IPS-NIHi7 (cell line): ENCODE results near the gene ADGRG7.
"Not testable (repeated sequence)": the region's sequence is repeated elsewhere in the genome, so short reads cannot be mapped to it uniquely, and the experiment has no call there.

Experiments used
- DNase-seq: peaks from one replicate; pipeline ENCODE4 v3.0.0; 2012; ENCODE audit warnings: mixed read lengths; ENCODE audit errors: extremely low spot score

Gene ADGRG7

DNA sequence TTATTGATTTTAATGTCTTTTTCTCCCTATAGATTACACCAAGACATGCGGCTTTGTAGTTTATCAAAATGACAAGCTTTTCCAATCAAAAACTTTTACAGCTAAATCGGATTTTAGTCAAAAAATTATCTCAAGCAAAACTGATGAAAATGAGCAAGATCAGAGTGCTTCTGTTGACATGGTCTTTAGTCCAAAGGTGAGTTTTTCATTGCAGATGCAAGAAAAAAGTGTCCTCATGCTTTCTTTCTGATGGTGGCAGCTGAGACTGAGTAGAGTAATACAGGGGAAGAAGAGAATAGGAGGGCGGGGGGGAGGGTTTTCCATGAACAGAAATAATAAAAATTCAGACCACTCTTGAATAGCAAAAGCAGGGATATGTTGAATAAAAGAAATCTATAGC, 36.5 kb downstream of the ADGRG7 start:
- DNase-seq, result no peak

DNA sequence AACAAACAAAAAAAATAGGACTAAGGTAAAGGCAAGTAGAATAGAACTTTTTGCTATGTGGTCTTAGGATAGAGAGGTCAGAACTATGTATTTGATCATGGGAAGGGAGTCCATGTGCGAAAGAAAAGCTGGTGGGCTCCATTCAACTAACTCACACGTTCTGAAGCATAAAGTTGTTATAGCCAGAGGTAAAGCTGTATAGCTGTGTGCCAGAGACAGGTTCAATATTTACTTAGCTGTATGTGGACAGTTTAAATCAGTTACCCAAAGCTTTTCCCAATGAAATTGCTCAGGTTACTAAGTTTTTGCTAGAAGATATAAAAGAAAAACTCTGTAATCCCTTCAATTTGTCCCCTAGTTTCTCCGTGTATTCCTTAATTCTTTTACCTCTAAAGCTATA, 37.8 kb downstream of the ADGRG7 start:
- DNase-seq, result no peak

DNA sequence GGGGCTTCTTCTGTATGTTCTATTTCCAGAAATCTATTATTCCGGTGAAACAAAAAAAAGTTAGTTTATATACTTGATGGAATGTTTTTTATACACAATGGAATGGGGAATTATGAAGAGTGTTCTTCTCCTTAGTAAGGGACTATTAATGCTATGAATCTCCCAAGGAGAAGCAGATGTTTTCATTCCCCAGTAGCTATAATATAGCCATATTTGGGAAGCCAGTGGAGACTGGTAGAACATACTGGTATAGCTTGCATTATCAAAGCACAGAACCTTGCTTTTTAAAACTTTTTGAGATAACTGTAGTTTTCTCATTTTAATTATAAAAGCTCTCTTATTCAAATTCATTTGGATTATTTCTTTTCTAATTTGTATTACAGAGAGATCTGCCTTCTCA, 38.3 kb downstream of the ADGRG7 start:
- DNase-seq, result no peak

DNA sequence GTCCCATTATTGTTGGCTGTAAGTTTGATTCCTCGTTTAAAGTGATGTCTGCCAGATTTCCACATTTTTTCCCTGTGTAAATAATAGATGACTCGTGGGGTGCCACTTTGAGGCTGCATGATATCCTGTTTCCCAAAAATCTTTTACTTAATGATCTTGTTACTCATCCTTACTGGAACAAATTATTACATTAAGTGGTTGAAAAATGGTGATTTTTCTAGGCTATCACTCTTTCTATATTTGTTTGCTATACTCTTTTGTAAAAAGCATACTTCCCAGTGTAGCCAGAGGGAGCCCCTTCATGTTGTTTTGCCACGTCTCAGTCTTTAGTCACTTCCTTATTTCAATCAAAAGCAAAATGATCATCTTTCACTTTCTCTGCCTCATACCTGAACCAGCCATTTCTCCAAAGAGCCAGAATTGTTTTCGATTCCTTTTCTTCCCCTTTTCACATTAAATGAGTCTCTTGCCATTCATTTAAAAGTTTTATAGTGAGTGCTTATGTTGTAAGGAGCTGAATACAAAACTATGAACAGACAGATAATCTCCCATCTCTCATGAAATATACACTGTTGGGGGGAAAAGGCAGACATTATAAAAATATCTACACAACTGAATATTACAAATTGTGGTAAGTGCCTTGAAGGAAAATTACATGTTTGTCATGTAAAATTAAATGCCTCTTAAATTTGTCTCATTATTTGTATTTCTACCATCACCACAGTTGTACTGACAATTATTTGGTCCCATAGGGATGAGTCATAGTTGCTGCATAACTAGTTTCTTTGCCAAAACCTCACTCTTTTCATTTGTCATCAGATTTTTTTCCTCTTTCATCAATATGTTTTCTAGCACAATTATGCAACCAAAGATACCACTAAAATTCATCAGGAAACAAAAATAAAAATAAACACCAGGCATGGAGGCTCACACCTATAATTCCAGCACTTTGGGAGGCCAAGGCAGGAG, 41.5 kb downstream of the ADGRG7 start:
- DNase-seq, result no peak

DNA sequence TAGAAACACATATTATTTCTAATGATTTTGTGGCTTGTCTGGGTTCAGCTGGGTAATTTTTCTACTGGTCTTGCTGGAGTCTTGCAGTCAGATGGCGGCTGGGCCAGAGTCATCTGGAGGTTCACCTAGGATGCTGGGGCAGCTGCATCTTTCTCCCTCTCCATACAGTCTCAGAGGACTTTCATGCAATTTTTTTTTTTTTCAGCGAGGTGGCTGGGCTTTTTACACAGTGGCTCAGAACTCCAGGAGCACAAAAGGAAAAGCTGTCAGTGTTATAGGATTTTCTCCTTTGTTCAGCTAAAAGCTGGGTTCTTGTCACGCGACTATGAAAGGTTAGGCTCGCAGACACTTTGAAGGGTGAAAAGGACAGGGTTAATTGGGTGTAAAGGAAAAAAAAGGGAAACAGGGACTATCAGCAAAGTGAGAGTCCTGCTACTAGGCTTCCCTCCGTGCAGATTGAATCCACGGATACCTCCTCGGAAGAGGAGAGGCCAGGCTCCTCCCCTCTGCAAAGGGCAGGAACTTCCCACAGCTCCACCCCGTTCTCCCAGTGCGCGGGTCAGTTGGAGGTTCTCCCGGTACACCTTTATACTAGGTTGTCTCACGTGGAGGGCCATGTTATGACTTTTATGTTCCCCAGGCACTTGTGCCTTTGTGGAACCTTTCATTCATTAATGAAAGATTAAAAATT, 44.3 kb downstream of the ADGRG7 start:
- no peak for DNase-seq

DNA sequence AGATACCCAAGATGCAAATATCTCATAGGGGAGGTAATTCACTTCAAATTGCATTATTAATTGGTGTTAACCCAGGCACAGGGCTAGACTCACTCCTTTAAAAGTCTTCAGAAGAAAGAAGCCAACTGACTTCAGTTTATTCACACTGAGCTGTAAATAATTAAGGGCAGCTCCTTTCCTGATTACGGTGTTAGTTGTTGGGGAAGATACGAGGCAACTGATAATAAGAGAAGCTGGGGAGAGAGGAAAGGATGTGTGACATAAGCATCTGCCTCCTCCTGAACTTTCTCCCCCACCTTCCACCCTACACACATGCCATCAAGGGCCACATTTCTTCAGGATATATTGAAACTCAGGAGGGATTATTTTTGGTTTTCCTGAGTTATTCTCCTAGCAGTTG, 47.5 kb downstream of the ADGRG7 start:
- DNase-seq, result no peak

DNA sequence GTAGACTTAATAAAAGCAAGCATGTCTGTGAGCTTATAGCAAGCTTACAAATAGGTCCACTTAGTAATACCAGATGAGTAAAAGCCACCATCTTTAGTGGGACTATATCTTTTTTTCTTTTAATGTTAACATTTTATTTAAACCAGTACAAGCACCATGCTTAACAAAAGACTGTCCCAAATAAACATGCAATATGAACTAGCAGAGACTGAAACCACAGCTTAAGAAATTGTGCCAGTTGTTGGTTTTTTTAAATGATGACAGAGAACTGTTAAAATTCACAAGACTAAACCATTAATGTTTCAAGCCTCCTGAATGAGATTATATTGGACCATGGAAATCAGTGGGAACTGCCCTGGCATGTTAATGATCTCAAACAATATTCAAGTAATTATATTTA, 51.9 kb downstream of the ADGRG7 start:
- not testable (repeated sequence) for DNase-seq

DNA sequence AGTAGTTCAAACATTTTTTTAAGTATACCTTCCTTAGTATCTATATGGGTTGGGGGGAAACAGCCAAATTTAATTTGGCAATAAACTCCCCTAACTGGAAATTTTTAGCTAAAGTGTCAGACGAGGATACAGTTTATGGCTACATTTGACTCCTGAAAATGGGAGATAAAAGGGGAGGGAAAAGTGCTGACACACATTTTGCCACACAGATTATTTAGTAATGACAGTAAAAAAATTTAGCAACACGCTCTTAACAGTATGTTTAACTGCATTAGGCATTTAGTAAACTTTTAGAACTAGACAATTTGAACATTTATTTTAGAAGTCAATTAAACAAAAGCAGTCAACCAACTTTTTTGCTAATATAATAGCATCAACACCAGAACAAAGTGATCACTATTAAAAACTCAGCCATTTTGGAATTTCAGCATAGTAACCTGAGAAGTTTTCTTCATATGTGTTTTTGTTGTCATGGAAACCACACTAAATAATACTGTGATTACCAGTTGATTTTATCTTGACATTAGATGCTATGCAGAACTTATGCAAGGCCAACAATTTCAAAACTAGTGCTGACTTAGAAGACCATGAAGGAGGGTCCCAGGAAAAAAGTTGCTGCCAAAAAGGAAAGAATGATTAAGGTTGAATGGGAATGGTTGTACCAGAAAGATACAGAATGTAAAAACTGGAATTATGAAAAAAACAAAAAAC, 52.9 kb downstream of the ADGRG7 start:
- no peak for DNase-seq

DNA sequence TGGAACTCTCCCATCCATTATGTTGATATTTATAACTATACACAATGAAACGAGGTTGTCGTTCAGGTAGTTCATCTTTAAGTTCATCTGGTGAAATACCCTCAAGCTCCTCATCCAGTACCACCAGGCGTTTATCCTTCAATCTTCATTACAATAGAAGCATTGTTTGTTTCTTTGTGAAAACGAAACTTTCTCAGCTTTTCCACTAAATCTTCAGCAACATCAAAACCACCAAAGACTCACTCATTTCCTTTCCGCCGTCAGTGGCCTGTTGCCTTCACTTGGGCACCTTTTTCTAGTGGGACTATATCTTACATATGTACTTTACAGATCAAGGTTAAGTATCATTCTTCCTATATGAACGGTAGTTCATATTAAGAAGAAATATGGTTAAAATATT, 55.8 kb downstream of the ADGRG7 start:
- DNase-seq, result no peak

DNA sequence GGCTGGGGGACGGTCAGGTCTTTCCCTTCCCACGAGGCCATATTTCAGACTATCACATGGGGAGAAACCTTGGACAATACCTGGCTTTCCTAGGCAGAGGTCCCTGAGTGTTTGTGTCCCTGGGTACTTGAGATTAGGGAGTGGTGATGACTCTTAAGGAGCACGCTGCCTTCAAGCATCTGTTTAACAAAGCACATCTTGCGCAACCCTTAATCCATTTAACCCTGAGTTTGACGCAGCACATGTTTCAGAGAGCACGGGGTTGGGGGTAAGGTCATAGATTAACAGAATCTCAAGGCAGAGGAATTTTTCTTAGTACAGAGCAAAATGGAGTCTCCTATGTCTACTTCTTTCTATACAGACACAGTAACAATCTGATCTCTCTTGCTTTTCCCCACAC, 57.3 kb downstream of the ADGRG7 start:
- not testable (repeated sequence) for DNase-seq

DNA sequence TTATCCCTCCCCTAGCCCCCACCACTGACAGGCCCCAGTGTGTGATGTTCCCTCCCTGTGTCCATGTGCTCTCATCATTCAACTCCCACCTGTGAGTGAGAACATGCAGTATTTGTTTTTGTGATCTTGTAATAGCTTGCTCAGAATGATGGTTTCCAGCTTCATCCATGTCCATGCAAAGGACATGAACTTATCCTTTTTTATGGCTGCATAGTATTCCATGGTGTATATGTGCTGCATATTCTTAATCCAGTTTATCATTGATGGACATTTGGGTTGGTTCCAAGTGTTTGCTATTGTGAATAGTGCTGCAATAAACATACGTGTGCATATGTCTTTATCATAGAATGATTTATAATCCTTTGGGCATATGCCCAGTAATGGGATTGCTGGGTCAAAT, 57.9 kb downstream of the ADGRG7 start:
- DNase-seq, result not testable (repeated sequence)

DNA sequence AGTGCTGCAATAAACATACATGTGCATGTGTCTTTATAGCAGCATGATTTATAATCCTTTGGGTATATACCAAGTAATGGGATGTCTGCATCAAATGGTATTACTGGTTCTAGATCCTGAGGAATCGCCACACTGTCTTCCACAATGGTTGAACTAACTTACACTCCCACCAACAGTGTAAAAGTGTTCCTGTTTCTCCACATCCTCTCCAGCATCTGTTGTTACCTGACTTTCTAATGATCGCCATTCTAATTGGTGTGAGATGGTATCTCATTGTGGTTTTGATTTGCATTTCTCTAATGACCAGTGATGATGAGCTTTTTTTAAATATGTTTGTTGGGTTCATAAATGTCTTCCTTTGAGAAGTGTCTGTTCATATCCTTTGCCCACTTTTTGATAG, 61.6 kb downstream of the ADGRG7 start:
- not testable (repeated sequence) for DNase-seq

DNA sequence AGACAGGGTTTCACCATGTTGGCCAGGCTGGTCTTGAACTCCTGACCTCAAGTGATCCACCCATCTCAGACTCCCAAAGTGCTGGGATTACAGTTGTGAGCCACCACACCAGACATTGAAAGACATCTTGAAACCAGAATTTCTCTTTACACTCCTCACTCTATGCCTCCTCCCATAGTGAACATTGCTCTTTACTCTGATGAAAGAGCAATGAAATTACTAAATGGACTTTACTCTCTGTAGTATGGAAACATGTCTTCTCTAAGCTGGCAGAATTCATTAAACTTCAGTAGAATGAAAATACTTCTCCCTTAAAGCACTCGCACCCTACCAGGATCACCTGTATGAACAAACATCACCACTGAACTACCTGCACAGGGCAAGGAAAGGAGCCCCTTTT, 72.1 kb downstream of the ADGRG7 start:
- DNase-seq, result no peak

DNA sequence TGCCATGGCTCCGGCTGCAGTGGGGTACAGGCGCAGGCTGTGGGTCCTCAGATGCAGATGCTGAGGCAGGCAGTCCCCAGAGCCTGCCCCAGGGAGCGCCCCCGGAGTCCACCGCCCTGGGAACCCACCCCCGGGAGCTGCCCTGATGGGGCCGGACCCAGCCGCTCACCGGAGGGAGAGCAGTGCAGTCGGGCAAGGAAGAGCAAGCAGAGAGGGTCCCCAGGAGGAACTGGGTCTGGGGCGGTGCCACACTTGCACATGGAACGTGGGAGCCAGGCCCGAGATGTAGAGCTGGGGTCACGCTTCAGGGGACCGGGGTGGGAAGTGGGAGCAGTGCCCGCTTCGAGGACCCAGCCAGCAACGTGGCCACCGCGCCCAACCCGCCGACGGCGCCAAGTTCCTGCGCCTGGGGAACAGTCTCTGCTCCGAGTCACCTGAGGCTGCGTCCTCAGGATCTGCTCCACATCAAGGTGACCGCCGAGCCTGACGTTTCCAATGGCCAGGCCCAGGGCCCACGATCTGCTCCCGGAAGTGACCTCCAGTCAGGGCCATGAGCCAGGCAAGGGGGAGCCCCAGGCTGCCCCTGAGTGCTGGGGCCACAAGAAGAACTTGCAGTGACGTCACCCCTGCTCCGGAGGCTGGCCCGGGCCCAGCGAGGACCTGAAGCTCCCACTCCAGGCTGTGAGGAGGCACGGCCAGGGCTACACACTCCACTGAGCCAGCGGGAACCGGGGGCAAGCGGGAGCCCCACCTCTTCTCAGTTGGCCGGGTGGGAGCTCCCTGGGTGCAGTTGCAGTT, 72.9 kb downstream of the ADGRG7 start:
- no peak for DNase-seq

DNA sequence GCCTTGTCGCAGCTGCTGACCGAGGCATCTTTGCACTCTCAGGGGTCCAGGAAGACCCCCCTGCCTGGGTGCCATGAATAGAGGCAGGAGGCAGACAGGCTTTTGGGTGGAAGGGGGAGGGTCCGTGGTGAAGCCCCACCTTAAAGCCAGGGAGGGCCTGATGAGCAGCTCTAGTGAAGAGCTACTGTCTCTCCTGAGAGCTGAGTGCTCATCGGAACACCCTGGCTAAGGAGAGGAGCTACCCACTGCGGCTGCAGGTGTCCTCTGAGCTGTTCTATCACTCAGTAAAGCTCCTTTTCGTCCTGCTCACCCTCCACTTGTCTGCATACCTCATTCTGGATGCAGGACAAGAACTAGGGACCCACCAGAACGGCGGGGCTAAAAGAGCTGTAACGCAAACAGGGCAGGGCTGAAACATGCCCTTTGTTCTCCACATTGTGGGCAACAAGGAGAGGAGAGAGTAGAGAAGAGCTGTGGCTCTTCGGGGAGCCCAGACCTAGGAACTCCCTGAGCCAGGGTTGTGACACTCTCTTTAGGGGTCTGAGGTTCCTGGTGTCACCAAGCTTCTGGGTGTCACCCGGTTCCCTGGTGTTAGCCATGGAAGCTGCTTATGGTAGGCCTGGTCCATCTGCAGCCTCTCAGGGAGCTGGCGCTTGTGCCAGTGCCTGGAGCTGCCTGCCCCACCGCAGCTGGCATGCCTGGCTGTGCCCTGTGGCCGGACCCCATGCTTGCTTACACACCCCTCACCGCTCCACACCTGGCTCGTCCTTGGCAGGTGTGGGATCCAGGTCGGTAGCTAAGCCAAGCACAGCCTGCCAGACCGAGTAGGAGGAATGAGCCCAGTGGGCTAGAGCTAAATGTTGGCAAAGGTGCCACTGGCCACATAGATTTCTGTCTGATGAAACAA, 73.7 kb downstream of the ADGRG7 start:
- DNase-seq, result no peak

DNA sequence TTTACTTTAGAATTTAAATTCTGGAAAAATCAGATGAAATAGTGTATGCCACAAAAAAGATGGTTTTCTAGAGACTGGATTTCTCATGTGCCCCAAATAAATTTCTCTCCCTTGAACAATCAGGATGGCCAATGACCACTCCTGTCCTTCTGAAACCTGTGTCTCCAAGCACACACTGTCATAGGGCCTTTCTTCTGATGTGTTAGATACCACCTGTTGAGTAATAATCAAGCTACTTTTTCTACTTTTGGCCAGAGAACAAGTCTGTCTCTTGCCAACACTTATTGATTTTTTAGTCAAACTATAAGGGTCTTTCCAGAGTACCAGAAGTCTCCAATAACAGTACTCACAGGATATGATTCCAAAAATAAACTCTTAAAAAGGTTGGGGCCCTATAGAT, 83.8 kb downstream of the ADGRG7 start:
- no peak for DNase-seq

DNA sequence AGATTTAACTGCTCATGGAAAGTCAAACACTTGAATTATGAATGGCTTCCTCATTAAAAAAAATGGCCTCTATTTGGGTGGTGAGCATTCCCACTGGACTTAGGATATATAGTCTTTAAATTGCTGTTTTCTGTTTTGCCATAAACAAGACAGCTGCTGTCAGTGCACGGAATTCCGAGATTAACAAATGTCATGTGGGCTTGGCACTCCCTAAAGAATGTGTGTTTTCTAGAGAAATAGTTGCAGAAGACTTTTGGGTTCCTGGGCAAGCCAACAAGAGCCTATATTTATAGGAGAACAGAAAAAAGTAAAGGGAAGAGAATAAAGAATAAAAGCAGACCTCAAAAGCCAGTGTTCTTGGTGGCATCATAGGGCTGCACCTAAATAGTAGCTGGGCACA, 86.3 kb downstream of the ADGRG7 start:
- DNase-seq, result no peak

DNA sequence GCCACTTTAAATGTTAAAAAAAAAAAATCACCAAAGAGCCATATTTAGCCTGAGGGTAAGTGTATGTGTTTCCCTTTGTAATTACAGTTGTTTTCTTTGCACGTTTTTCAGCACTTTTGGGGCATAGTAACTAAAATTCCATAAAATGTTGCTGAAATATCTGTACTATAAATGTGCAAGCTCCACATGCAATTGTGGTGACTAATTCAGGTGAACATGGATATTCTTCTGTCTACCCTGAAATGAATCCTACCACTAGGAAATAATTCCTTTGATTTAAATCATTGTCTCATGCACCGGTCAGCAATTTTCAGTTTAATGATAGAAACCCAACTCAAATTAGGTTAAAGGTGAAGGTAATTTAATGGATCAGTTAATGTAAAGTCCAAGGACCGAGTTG, 86.8 kb downstream of the ADGRG7 start:
- DNase-seq, result no peak

DNA sequence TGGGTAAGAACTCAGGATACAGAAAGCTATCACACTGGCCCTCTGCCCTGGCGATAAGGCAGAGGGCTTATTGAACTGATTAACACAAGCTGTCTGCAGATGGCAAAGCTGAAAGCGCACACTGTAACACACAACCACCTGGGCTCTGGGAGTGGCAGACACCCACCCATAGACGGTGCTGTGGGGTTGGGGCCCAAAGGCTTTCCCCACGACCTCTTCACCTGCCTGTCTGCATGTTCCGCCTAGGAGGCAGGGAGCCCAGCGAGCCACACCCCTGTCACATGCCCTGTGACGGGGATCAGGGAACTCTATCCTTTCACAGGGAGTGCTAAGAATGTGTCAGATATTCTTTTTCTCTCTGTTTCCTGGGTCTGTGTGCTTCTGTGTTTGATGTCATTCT, 87.8 kb downstream of the ADGRG7 start:
- no peak for DNase-seq

DNA sequence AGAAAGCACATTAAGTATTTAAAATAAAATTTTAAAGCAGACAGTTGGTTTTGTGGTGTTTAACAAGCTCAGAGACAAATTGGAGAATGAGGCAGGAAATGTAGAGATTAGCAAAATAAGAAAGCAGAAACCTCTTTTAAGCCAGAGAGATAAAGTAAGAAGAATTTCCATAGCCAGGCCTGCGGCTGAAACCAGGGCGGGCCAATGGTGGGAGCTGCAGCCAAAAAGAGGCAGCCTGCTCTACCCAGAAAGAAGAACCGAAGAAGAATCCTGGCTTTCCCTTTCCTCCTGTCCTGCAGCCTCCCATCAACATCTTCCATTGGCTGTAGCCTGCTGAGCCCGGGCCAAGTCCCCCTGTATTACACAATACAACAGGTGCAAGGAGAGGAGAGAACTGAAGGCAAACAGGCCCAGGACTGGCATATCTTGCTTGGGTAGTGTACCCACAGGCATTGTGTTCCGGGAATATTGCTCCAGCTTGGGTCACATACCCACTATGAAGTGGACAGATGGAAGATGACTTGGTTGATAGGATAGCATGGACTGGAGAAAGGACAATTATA, 88.4 kb downstream of the ADGRG7 start:
- no peak for DNase-seq
